ENCODE data around the gene SARM1. TPM values are rescaled to one million over a fixed set of nuclear protein-coding genes. Genes with fewer than 3 reads are reported as not detected.
"Not testable (repeated sequence)": the region's sequence is repeated elsewhere in the genome, so short reads cannot be mapped to it uniquely, and the experiment has no call there.

Gene SARM1
- 10.7 TPM for total RNA-seq
- long read RNA-seq, partial matches to known transcripts, result 0 of 19 reads
- long read RNA-seq, other reads (novel, unspliced or antisense), result 17 of 19 reads

GRCh38 chr17:28371245-28372202 lies at the start of gene SARM1:
SARM1 (plus strand) TSS chr17:28371694; CDS start chr17:28372033, 339 bp downstream.
- no peak for DNase-seq (ENCODE audit: low spot score)

DNA sequence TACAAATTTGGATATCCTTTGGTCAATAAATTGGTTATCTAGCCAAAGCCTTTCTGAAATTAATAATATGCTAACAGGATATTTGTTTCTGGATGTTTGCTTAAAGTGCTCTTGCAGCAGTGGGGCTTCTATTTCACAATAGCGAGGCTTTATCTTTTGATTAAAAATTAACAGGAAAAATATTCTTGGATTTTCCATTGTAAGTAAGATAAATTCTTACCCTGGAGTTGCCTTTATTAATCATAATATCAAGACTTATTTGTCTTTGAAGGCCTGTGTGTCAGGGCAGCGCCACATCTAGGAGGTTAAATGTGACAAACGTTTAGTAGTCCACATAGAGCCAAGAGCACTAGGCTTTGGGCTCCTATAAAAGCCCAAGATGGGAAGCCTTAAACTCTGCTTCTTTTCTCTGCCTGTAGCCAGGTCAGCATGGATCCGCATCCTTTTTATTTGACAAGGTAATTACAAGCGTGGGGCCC lies 47.2 kb upstream of the SARM1 start:
- DNase-seq (ENCODE audit: low spot score), result no peak

- DNase-seq (ENCODE audit: low spot score), result no peak
Measured at GRCh38 chr17:28324781-28325180, 46.7 kb upstream of the SARM1 start.

GRCh38 chr17:28325211-28325610 lies 46.3 kb upstream of the SARM1 start:
- no peak for DNase-seq (ENCODE audit: low spot score)

GRCh38 chr17:28326114-28326513 lies 45.4 kb upstream of the SARM1 start:
- no peak for DNase-seq (ENCODE audit: low spot score)

- DNase-seq (ENCODE audit: low spot score), result no peak
Measured at GRCh38 chr17:28327031-28327607, 44.4 kb upstream of the SARM1 start.

- DNase-seq (ENCODE audit: low spot score), result no peak
Measured at GRCh38 chr17:28327709-28328108, 43.8 kb upstream of the SARM1 start.

- no peak for DNase-seq (ENCODE audit: low spot score)
Measured at GRCh38 chr17:28328325-28328724, 43.2 kb upstream of the SARM1 start.

DNA sequence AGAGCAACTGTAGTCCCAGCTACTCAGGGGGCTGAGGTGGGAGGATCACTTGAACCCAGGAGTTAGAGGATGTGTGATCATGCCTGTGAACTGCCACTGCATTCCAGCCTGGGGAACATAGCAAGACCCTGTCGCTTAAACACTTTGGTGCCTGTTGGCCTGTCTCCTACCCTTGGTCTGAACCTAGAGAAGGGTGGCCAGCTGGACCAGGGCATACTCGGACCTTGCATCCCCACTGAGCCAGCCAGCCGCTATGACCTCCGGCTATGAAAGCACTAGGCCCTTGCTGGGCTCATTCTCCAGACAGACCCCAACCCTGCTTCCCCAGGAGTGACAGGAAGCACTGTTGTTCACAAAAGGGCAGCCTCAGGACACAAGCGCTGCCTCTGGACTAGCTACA lies 40.8 kb upstream of the SARM1 start:
- DNase-seq (ENCODE audit: low spot score), result no peak

- DNase-seq (ENCODE audit: low spot score), result no peak
Measured at GRCh38 chr17:28331891-28332420, 39.5 kb upstream of the SARM1 start.

GRCh38 chr17:28333083-28333746 lies 38.3 kb upstream of the SARM1 start:
- DNase-seq (ENCODE audit: low spot score), result no peak

DNA sequence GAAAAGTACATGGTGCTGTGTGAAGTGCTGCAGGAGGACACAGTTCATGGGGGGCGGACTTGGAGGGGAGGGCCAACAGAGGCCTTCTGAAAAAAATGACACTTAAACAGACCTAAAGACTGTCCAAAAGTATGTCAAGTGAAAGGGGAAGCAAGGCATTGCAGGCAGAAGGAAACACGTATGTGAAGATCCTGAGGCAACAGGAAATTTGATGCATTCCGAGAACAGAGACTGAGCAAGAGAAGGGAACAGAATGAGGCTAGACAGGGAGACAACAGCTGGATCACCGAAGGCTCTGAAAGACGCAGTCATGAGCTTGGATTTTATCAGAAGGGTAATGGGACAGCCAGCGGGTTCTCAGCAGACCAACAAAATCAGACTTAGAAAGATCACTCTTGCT lies 37.3 kb upstream of the SARM1 start:
- no peak for DNase-seq (ENCODE audit: low spot score)

- no peak for DNase-seq (ENCODE audit: low spot score)
Measured at GRCh38 chr17:28334666-28335200, 36.8 kb upstream of the SARM1 start.

DNA sequence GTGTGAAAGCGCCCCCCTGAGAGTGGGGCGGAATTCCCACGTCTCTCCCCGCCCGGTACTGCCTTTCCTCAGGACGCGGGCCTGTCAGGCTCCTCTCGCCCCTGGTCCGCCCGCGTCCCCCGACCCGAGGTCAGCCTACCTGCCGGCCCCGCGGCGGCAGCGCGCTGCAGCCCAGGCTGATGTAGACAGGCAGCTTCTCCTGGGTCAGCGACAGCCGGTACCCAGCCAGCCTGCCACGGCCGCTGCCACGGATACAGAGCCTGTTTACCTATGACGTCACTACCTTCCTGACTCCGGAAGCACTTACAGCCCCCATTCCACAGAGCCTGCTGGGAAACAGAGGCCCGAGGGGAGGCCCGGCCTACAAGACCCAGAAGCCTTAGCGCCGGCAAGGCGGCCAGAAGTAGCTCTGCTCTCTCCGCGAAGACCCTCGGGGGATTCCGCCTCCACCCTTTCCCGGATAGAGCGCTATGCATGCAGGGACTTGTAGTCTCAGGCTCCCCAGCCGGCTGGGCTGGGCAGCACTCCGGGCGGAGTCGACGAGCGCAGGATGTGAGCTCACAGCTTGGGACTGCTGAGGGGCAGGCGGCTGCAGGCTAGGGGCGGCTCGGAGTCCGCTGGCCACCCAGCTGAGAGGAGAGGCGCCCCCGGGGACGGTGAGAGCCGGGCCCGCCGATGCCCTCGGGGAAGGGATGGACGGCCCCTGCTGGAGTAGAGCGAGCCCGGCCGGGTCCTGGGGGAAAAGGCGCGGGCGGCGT lies 36.1 kb upstream of the SARM1 start, which contains the start of the genes IFT20 and TNFAIP1:
TSS of gene IFT20 (minus strand) at position 272 of the 758 bp plus-strand sequence. CDS start 3,487 bp downstream, outside the sequence.
TSS of gene TNFAIP1 (plus strand) at position 561 of the 758 bp plus-strand sequence. CDS start 3,761 bp downstream, outside the sequence.
- peak; percentile 99 for DNase-seq (ENCODE audit: low spot score)

GRCh38 chr17:28335959-28336871 lies 35.3 kb upstream of the SARM1 start:
- DNase-seq (ENCODE audit: low spot score), result no peak

- no peak for DNase-seq (ENCODE audit: low spot score)
Measured at GRCh38 chr17:28338056-28338768, 33.3 kb upstream of the SARM1 start.

DNA sequence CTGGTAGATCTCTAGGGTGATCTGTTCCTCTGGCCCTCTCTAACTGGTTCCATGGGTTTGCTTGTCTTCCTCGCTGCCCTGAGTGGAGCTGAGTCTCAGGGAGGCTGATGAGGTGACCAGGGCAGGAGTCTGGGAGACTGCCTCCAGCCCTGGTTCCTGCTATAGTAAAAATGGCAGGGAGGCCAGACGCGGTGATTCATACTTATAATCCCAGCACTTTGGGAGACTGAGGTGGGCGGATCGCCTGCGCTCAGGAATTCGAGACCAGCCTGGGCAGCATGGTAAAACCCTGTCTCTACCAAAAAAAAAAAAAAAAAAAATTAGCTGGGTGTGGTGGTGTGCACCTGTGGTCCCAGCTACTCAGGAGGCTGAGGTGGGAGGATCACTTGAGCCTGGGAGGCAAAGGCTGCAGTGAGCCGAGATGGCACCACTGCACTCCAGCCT lies 32.7 kb upstream of the SARM1 start:
- not testable (repeated sequence) for DNase-seq (ENCODE audit: low spot score)

GRCh38 chr17:28339431-28339830 lies 32.1 kb upstream of the SARM1 start:
- DNase-seq (ENCODE audit: low spot score), result no peak
